NOMO-1 treated with DMSO at 0.1 percent for 48 hours (cell line): Measurements from ENCODE around the gene RPS14.
"Not testable (repeated sequence)": the region's sequence is repeated elsewhere in the genome, so short reads cannot be mapped to it uniquely, and the experiment has no call there.

Experiments
- DNase-seq: peaks from one replicate; lab custom pipeline; 2025; ENCODE audit not compliant: unreplicated experiment; lab: John Stamatoyannopoulos, UW

The RPS14 gene

GRCh38 chr5:150446583-150446982 is 3.0 kb downstream of the RPS14 start:
- DNase-seq: no peak

- no peak for DNase-seq
Measured at GRCh38 chr5:150446088-150446487, 3.5 kb downstream of the RPS14 start.

GRCh38 chr5:150444770-150445169 is 4.8 kb downstream of the RPS14 start:
- DNase-seq: no peak

GRCh38 chr5:150443242-150444075 is 6.1 kb downstream of the RPS14 start:
- no peak for DNase-seq

GRCh38 chr5:150442699-150443080 is 6.8 kb downstream of the RPS14 start:
- no peak for DNase-seq

- DNase-seq: no peak
Measured at GRCh38 chr5:150441813-150442698, 7.5 kb downstream of the RPS14 start.

- DNase-seq: no peak
Measured at GRCh38 chr5:150440948-150441812, 8.4 kb downstream of the RPS14 start.

GRCh38 chr5:150438873-150439546 is 10.5 kb downstream of the RPS14 start:
- DNase-seq: no peak

- DNase-seq: peak; percentile 92
Measured at GRCh38 chr5:150436141-150436680, 13.3 kb downstream of the RPS14 start.

GRCh38 chr5:150434464-150434863 is 15.1 kb downstream of the RPS14 start:
- DNase-seq: no peak

GRCh38 chr5:150431574-150431973 is 18.0 kb downstream of the RPS14 start:
- DNase-seq: no peak

GRCh38 chr5:150431048-150431447 is 18.5 kb downstream of the RPS14 start:
- DNase-seq: no peak

GRCh38 chr5:150429410-150429873 is 20.1 kb downstream of the RPS14 start:
- DNase-seq: peak; percentile 51

- DNase-seq: no peak
Measured at GRCh38 chr5:150428978-150429377, 20.6 kb downstream of the RPS14 start.

- no peak for DNase-seq
Measured at GRCh38 chr5:150428106-150428876, 21.2 kb downstream of the RPS14 start.

- not testable (repeated sequence) for DNase-seq
Measured at GRCh38 chr5:150426165-150426564, 23.4 kb downstream of the RPS14 start.

GRCh38 chr5:150422758-150423157 is 26.8 kb downstream of the RPS14 start:
- no peak for DNase-seq

- no peak for DNase-seq
Measured at GRCh38 chr5:150422075-150422474, 27.5 kb downstream of the RPS14 start.

- DNase-seq: peak; percentile 42
Measured at GRCh38 chr5:150419630-150420270, 29.8 kb downstream of the RPS14 start.
